ENCODE results near the gene SOX13.

DNA sequence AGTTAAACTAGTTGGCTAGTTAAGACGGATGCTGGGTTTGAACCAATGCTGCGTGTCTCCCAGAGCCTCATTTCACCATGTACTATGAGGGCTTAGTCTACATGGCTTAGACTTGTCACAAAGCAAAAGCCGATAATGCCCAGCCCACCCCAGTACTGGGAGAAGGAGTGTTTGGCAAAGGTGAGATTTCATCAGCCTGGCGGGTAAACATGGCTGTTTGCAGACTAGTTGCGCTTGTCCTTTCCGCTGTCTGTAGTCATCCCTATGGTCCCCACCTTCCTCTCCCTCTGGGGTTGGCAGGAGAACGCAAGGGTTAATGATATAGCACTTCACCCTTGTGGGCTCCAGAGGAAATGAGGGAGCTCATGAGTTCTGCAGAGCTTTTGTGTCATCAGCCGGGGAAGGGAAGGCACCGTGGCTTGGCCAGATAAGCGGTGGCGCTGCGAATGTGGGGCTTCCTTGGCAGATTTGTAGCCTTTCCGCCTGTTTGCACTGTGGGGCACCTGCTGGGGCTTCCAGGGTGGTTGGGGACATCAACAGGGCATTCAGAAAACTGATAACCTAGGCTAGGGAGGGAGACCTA, 29.2 kb downstream of the SOX13 start:
- TF ChIP-seq, protein P1, sequence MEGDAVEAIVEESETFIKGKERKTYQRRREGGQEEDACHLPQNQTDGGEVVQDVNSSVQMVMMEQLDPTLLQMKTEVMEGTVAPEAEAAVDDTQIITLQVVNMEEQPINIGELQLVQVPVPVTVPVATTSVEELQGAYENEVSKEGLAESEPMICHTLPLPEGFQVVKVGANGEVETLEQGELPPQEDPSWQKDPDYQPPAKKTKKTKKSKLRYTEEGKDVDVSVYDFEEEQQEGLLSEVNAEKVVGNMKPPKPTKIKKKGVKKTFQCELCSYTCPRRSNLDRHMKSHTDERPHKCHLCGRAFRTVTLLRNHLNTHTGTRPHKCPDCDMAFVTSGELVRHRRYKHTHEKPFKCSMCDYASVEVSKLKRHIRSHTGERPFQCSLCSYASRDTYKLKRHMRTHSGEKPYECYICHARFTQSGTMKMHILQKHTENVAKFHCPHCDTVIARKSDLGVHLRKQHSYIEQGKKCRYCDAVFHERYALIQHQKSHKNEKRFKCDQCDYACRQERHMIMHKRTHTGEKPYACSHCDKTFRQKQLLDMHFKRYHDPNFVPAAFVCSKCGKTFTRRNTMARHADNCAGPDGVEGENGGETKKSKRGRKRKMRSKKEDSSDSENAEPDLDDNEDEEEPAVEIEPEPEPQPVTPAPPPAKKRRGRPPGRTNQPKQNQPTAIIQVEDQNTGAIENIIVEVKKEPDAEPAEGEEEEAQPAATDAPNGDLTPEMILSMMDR (IDR thresholded peaks at IDR 0.05) = no peak
- no peak for TF ChIP-seq EP300 (IDR thresholded peaks at IDR 0.05)
- no peak for TF ChIP-seq POLR2A (IDR thresholded peaks at IDR 0.05)
